Fibroblast of gingiva (primary cell): Measurements from ENCODE around the gene EPHB1.
"Not testable (repeated sequence)": the region's sequence is repeated elsewhere in the genome, so short reads cannot be mapped to it uniquely, and the experiment has no call there.

Experiments
- DNase-seq: peaks from one replicate; pipeline ENCODE4 v3.0.0-alpha.2; 2011; ENCODE audit warnings: low read depth

The EPHB1 gene

DNA sequence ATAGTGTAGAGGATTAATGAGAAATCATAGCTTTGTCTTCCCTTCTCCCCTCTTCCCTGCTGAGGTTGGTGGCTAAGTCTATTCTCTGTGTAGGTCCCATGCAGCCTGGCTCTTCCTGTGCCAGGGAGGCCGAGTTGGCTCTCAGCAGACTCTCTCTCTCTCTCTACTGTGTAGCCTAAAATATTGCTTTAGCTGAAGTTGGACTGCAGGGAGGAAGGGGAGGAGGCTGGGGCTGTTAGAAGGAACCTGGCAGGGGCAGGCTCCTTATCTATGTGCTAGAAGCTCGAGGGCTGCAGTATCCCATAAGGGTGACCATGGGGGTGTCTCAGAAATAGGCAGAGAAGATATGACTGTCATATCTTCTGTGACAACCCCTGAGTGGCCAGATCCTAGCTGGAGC, 160.8 kb downstream of the EPHB1 start:
- DNase-seq = no peak

DNA sequence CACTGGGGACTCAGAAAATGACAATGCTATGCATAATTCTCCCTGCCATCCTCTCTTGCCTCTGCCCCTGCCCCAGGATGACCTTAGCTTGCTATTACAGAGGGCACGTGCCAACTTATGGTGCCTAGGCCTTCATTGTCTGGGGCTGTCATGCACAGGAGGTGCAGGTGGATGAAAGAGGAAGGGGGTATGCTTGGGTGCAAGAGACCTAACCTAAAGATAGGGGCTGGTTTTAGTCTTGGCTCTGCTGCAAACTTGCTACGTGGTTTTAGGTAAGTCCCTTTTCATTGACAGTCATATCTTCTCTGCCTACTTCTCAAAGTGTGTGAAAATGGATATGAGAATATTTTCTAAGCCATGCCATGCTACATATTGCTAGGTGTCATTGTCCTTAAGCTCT, 161.3 kb downstream of the EPHB1 start:
- DNase-seq = no peak

DNA sequence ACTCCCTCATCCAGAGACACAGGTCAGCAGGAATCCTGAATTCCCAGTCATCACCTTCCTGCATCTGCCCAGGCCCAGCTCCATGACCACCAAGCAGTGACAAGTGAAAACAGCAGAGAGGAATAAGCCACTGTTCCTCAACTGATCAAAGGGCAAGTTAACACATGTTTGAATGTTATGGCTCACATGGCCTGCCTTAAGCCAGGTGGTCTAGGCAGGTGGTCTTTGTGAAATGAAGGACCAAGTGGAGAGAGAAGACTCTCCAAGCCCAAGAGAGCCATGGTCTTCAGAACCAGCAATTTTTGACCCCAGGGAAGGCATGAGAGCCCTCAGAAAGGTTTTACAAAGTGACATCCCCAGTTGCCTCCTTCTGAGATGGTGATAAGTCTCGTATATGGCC, 161.8 kb downstream of the EPHB1 start:
- DNase-seq = no peak

DNA sequence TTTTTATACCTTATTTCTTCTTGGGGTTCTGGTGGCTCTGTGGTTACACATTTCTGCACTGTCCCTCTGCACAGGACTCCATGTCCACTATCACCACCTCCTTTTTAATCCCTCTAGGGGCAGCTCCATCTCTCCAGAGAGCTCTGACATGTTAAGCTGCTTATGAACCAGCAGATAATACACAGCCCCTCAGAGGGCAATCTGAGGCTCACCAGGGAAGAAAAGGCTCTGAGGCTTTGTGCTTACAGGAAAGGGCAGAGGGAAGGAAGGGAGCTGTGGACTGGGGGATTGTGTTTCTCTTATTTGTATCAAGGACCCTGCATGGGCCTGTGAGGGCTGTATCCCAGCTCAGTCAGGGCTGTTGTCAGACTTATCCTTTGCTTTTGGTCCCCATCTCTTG, 164.5 kb downstream of the EPHB1 start:
- DNase-seq = no peak

DNA sequence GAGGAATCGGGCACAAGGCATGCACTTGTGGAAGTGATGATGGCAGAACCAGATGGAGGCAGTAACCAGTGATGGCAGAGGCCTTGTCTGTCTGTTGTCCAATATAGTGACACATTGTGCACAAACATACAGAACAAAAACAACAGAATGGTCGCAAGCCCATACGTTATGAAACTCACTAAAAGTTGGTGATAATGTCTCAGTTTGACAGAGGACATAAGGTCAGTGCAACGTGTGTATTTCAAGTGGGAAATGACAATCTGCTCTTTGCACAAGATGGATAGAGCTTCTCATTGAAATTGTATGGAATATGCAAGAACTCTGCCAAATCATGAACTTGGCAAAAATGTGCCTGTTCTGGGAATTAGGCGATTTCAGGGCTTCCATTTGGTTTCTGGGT, 169.2 kb downstream of the EPHB1 start:
- no peak for DNase-seq

DNA sequence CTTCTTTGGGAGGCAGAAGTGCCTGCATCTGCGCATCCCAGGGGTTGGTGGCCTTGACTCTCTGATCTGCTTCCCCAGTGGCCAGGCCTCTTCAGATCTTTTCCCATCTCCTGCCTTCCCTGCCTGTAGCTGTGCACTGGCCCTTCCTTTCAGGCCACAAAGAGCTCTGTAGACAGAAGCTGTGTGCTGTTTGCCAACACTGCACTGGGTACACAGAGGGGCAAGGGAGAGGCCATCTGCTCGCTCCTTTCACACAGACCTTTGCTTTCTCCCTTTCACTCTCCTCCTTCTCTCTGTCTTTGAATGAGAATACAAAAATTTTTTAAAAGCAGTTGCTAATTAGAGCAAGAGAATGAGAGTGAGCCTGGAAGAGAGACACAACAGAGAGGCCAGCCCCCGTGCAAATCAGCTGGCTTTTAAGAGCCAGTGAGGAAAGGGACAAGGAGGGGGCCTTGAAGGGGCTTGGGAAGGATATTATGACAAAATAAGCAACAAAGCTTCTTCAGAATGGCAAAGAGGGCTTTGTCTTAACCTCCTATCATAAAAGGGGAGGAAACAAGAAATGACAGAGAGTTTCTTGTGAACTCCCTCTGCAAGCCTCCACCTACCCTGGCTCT, 170.9 kb downstream of the EPHB1 start:
- no peak for DNase-seq

DNA sequence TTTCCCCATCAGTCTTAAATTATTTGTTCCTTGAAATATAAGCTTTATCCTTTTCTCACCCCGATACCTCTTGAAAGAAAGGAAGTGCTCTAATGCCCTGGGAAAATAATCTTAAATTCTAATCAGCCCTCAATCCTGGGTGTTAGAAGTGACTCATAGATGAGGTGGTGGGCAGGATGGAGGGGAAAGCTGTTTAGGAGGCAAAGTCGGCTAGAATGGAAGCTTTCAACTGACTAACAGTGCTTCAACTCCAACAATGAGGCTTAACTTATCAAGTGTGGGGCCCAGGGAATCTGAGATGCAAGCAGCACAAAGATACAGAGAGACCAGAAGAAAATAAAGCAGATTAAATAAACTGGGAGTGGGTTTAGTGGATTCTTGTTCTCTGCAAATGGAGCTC, 175.8 kb downstream of the EPHB1 start:
- DNase-seq = no peak

DNA sequence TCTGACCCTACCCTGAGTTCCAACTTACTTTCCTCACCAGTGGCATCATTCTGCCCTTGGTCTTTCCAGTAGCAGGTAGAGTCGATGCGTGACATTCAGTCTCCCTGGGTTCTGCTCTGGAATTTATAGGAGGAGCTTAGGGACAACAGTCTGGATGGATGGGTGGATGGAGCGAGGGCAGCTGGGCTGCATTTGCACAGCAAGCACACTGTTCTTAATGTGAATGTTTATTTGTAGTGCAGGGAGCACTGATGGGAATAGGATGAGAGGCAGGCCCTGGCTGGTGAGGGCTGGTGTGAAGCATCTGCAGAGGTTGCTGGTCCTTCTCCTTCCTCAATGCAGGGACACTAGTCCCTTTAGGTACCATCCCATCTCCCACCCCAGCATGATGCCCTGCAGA, 176.2 kb downstream of the EPHB1 start:
- DNase-seq = no peak

DNA sequence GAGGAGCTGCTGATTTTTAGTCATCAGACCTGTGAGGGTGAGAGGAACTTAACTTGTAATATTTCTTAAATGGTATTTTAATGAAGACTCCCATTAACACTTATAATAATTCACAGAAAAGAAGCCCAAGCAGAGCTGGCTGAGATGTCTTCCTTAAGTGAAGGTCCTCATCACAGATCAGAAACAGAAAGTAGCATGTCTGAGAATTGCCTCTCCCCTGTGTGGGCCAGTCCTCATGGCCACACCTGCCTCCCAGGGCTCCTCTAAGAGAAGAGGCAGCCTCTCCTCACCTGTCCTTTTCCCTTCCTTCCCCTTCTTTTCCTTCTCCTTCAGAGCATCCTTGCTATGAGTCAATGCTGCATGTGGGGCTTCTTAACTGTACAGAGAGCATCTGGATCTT, 176.8 kb downstream of the EPHB1 start:
- not testable (repeated sequence) for DNase-seq

DNA sequence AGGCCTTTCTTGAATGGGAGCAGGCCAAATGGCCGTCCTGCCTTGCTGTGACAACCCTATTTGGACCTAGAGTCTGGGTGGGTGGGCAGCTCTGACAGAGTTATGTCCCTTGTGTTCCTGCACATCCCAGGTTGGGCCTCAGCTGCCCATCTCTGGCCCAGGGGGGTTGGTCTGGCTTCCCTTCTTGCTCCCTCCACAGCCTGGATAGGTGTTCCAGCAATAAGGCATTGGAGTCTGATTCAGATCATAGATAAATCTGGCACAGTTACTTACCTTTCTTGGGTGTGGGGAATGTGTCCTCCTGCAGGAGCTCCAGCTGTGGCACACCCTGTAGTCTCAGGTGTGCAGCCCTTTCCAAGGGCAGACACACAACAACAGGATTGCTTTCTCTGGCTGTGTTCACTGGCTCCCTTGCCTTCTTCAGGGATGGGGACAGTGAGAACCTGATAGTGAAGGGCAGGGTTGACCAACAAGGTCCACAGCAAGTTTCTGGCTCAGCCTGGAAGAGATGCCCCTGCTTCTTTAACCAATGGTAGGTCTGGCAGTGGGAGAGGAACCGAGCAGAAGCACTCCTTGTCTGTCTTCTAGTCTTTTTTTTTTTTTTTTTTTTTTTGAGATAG, 177.9 kb downstream of the EPHB1 start:
- no peak for DNase-seq

DNA sequence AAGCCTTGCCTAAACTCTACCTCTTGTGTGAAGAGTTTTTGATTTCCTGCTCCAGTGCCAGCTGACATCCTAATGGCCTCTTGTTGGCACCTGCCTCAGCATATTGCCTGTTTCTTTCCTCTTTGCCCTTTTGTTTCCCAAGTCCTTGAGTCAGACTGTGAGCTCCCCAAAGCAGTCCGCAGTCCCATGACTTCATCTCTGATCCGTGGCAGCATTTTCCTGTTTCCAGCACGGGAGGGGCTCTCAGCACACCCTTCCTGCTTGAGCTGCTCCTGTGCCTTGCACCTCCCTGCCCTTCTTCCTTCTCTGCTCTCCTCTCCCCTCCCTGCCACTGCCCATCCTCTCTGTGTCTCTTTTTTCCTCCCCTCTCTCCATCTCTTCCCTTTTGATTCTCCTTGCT, 179.6 kb downstream of the EPHB1 start:
- DNase-seq = no peak

DNA sequence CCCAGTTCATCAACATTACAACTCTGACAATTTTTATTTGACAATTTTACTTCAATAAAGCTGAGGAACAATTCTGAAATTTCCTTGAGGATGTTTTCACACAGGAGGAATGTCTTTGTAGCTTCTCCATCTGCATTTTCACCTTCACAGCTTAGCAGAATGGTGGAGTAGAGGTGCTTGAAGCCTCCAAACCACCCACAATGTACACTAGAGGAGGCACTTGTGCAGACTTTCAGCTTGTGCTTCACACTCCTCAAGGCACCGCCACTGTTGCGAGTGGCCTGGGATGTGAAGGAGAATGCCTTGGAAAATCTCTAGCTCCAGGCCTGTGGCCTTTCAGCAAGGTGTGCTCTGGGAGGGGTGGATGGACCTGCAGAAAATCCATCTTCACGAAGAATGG, 181.9 kb downstream of the EPHB1 start:
- no peak for DNase-seq

DNA sequence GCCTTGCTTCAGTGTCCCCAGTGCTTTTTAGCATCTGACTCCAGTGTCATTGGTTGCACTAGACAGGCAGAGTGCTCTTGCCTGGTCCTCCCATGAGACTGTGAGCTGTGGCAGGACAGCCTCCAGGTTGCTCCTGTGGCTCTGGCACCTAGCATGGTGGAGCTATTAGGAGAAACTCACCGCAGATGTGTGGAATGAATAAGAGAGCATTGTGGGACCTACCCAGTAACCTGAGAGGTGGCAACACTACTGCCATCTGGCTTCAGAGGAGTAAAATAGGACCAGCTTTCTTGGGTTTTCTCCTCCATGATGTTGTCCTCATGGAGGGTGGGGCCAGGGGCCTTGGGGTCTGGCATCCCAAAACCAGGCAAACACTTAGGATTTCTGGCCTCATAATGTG, 183.6 kb downstream of the EPHB1 start:
- no peak for DNase-seq

DNA sequence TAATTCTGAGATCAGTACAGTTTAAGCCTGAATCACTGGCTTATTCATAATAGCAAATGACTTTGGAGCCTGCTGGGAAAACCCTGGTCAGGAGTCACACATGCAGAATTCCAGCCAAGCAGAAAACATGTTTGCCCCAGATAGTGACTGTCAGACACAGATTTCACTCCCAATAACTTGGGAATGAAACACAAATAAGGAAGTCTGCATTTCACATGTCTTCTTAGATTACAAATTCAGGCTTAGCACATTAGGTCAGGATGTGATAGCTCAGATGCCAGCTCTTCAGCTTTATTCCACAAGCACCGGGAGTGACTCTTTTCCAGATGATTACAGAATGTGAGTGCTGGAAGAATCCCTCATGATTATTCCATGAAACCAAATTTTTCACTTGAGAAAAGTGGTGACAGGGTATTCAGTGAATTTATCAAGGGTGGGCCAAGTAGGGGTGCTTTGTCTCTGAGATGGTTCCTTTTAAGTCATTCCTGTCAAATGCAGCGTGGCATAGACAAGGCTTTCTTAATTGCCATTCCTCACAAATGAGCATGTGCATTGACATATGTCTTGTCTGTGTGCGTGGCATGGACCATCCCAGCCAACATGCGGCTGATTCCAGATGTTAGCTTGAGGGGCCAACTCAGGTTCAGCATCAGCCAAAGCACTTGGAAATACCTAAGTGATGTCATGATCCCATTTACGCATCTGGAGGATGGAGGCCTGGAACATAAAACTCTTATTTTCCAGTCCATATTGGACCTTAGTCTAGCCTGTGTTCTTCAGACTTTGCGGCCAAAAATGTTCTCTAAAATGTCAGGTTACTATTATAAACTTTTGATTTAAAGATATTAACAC, 191.0 kb downstream of the EPHB1 start:
- no peak for DNase-seq

DNA sequence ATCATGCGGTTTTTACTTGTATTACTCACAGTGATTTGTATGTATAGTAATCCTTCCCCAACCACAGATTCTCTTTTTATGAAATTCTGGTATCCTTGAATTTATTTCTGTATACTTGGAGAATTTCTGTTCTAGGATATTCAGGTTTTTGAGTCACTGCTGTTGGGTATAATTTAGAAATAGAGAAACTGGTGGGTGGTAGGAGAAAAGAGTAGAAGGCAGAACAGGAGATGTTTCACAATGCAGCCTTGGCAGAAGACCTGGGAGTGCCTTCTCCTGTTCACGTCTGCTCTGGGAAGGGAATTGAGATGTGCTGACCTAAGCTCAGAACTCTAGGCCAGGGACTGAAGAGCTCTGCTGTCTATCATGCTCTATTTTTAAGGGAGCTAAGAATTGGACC, 193.6 kb downstream of the EPHB1 start:
- no peak for DNase-seq

DNA sequence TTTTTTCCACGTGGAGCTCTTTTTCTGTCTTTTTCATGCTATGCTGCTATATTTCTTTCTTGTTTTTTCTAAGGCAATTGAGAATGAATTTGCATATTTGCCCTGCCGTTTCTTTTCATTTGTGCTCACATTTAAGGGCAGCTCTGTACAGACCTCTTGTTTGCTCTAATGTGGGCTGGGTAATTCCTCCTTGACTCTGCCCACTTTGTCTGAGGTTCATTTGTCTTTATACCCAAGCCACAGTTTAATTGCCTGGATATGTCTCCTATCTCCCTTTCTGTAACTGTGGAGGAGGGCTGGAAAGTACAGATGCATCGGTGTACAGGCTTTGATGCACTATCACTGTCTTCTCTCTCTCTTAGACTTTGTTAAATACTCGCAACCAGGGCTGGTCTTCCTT, 195.9 kb downstream of the EPHB1 start:
- no peak for DNase-seq

DNA sequence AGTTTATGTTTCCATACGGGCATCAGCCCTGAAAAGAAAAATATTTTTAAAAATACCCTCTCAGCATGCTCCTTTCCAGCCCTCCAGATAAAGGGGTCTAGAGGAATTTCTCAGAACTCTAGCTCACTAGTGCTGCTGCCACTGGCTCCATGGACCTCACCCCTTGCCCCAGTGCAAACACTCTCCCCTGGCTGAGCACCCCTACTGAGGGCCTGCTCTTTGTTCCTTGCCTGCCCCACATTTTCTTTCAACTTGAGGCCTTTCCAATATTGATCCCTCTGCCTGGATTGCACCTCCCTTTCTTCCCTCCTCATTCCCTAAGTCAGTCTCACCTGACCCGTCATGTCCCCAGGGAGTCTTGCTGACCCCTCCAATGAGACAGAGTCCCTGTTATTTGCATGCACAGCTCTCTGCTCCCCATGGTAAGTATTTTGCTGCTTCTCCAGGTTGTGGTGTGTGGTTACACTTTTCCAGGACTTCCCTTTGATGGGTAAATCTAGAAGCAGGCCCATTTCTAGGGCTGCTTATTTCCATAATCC, 196.5 kb downstream of the EPHB1 start:
- no peak for DNase-seq

DNA sequence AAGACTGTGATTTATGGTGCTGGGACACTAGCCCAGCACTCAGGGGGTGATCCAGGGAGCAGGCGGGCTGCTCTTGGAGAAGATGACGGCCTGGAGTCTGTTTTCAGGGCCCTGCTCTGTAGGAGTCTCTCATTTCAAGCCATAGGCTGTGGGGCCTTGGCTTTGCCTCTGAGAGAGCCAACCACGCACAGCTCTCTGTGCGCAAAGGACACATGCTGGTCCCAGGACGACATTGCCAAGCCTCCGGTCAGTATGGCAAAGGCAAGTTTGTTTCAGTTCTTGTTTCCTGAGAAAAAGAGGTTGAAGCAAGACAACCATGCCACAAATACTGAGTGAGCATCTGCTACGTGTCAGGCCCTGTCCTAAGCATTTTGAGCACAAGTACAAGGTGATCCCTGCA, 197.1 kb downstream of the EPHB1 start:
- DNase-seq = no peak

DNA sequence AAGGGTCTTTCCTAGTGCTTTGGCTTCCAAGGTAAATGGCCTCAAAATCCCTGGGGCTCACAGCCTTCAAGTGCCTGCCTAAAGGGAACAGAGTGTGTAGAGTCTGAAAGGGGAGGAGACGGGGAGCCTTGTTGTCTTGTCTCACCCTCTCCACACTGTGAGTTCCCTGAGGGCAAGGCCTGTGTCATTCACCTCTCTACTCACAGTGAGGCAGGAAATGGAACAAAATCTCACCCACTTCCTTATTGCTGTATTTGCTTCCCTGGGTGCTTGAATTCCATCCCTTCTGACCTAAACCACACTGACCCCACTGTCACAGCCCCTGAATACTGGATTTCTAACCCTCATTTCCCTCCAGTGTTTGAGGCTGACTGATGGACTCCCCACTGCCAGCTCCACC, 197.5 kb downstream of the EPHB1 start:
- no peak for DNase-seq

DNA sequence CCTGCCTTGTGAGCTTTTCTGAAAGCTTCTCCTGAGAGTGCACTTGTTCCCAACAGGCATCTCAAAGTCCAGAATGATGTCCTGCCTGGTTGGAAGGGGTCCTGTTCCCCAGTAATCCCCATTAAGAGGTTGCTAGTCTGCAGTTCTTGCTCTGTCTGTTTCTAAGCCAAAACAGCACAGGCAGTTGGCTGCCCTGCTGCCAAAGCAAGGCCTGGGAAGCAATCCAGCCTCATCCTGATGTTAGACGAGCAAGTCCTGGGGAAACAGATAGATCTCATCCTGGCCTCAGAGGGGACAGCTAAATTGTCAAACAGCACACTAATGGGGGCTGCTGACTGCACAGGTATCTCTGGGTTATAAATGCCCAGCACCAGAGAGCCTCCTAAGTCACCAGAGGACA, 198.0 kb downstream of the EPHB1 start:
- DNase-seq = no peak

DNA sequence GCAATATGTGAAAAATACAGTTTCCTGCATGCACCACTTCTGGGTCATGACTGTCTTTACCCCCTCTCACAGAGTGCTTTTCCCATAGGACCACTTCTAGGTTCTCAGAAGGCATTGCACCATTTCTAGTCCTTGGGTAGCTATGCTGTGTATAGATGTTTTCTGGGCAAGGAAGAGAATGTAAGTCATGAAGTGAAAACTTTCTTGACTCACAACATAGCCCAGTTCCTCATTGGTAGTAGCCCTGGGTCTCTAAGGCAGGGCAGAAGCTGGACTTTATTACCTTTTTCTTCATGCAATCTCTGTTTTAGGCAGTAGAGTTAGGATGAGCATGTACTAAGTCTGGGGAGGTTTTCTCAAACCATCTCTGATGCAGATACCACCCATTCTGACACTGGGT, 203.1 kb downstream of the EPHB1 start:
- DNase-seq = no peak

DNA sequence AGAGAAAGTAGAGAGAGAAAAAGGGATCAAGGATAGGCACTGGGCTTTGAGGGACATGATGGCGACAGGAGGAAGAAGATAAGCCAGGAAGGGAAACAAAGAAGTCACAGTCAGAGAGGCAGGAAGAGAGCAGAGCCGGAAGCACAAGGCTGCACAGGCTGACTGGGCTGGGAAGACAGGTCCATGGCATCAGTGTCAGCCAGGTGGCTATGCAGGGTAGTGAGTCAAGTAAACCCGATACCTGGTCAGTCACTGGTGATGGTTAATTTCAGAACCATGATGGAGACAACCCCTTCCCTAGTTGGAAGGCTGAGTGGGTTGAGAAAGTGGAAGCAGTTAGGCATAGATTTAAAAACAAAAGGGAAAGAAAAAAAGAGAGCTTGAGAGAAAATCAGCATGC, 203.8 kb downstream of the EPHB1 start:
- no peak for DNase-seq

DNA sequence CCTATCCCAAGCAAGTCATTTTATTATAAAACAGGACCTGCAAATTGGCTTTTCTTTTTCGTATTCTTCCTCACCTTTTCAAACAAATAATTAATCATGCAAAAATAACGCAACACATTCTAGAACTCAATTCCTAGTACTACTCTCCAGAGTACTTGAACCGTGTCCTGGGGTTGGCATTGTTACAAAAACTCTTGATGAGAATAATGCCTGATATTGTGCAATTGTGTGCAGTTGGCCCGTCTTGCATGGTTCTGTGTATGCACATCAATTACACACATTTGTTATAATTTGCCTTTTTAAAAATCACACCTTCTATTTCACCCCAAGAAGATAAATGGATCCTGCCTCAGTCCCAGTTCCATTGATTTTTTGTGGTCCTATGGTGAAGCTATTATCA, 205.4 kb downstream of the EPHB1 start:
- DNase-seq = no peak
